IPS DF 4.7 (cell line): ENCODE measurements around the gene R3HDM2.

Experiments used
- DNase-seq: peaks from one replicate; pipeline ENCODE4 v3.0.0-alpha.2; 2013; ENCODE audit warnings: low spot score; ENCODE audit errors: extremely low read depth

The R3HDM2 gene

GRCh38 chr12:57205931-57206330 lies 224.9 kb downstream of the R3HDM2 start:
- DNase-seq, result no peak

DNA sequence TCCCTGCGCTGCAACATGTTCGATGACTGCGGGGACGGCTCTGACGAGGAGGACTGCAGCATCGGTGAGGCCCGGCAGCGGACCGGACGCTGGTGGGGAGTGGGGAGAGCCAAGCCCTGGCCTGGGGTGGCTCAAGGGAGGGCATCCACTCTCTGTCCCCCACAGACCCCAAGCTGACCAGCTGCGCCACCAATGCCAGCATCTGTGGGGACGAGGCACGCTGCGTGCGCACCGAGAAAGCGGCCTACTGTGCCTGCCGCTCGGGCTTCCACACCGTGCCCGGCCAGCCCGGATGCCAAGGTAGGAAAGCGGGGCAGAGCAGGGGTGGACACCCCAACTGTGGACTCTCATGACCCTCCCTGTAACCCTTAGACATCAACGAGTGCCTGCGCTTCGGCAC lies 225.7 kb downstream of the R3HDM2 start:
- DNase-seq, result no peak

- no peak for DNase-seq
Measured at GRCh38 chr12:57204454-57204853, 226.4 kb downstream of the R3HDM2 start.

GRCh38 chr12:57203791-57204190 lies 227.1 kb downstream of the R3HDM2 start:
- DNase-seq, result no peak
